B cell (primary cell): Measurements from ENCODE around the gene GFOD2. TPM values are rescaled to one million over a fixed set of nuclear protein-coding genes. Genes with fewer than 3 reads are reported as not detected.

ENCODE experiments used
- ATAC-seq: fragments of 200-7000 bp; cut with Tn5 transposase; one replicate; pipeline ENCODE4 v1.10.0; 2021; ENCODE audit warnings: low read depth, mild to moderate bottlenecking, moderate number of reproducible peaks, moderate library complexity
- CTCF ChIA-PET: fragments of 350-600 bp; sonication (Branson Sonifier 250); formaldehyde crosslinking; loops from one replicate; lab custom pipeline; 2021; ENCODE audit warnings: antibody characterized with exemption, inconsistent platforms; lab: Charles Lee
- POLR2A ChIA-PET: fragments of 350-600 bp; sonication (Branson Sonifier 250); formaldehyde crosslinking; loops from one replicate; lab custom pipeline; 2021; ENCODE audit warnings: antibody characterized with exemption; lab: Charles Lee
- DNase-seq: peaks from one replicate; pipeline ENCODE4 v3.0.0; 2013
- H2AFZ ChIP-seq: 2 replicates; pipeline ENCODE4 v1.6.1; 2012; ENCODE audit warnings: mild to moderate bottlenecking, low read depth, low read length; ENCODE audit not compliant: insufficient read depth, poor library complexity, severe bottlenecking
- H3K27ac ChIP-seq, 2 donors: 1 replicate in 1 of 2; 2 replicates in 1 of 2; pipeline ENCODE4 v1.5.1; 2012 to 2013; ENCODE audit warnings: low read length in 2 of 2, mild to moderate bottlenecking in 2 of 2, moderate library complexity in 1 of 2
- H3K27me3 ChIP-seq, 4 experiments: fragments of 200-600 bp in 1 of 4; sonication (generic) in 1 of 4; replicated peaks in 1 of 4; 1 replicate in 2 of 4; 2 replicates in 2 of 4; pipeline versions ENCODE4 v1.6.1 to v1.7.0; 2013 to 2016; ENCODE audit warnings: low read length in 3 of 4, mild to moderate bottlenecking in 2 of 4, mixed read lengths in 1 of 4, moderate library complexity in 1 of 4; ENCODE audit not compliant: insufficient read depth in 4 of 4, control insufficient read depth in 3 of 4; ENCODE audit errors: control extremely low read depth in 1 of 4
- H3K36me3 ChIP-seq, 2 experiments: replicated peaks in 1 of 2; 1 replicate in 1 of 2; 2 replicates in 1 of 2; pipeline versions ENCODE4 v1.6.1 to v1.7.1; 2013; ENCODE audit warnings: low read length in 1 of 2; ENCODE audit not compliant: insufficient read depth in 2 of 2, control insufficient read depth in 1 of 2; ENCODE audit errors: control extremely low read depth in 1 of 2, extremely low read depth in 1 of 2
- H3K4me1 ChIP-seq, 2 donors: fragments of 200-600 bp in 1 of 2; sonication (generic) in 1 of 2; 1 replicate in 1 of 2; 2 replicates in 1 of 2; pipeline versions ENCODE4 v1.5.1 to v1.6.1; 2013 to 2017; ENCODE audit warnings: low read length in 2 of 2; ENCODE audit not compliant: control insufficient read depth in 2 of 2, insufficient read depth in 2 of 2
- H3K4me2 ChIP-seq: replicated peaks from 2 replicates; pipeline ENCODE3; 2012; ENCODE audit warnings: mild to moderate bottlenecking, low read depth, low read length; ENCODE audit not compliant: poor library complexity, severe bottlenecking
- H3K4me3 ChIP-seq, 5 experiments: fragments of 200-600 bp in 1 of 5; sonication (generic) in 1 of 5; 1 replicate in 3 of 5; 2 replicates in 2 of 5; pipeline versions ENCODE4 v1.5.1 to v1.7.0; 2011 to 2016; ENCODE audit warnings: low read length in 4 of 5, mild to moderate bottlenecking in 4 of 5, low read depth in 2 of 5, control low read depth in 1 of 5, moderate library complexity in 1 of 5; ENCODE audit not compliant: insufficient read depth in 1 of 5; ENCODE audit errors: control extremely low read depth in 1 of 5, extremely low read depth in 1 of 5
- H3K79me2 ChIP-seq: fragments of 200-600 bp; sonication (generic); one replicate; pipeline ENCODE4 v1.6.0; 2016; ENCODE audit warnings: low read length; ENCODE audit not compliant: control insufficient read depth, insufficient read depth
- H3K9ac ChIP-seq: fragments of 200-600 bp; sonication (generic); 2 replicates; pipeline ENCODE4 v1.6.1; 2017; ENCODE audit warnings: mild to moderate bottlenecking, low read length, moderate library complexity
- H3K9me3 ChIP-seq, 3 donors: one replicate each; pipeline versions ENCODE4 v1.6.1 to v1.7.1; 2013; ENCODE audit warnings: low read length in 2 of 3; ENCODE audit not compliant: control insufficient read depth in 2 of 3, insufficient read depth in 1 of 3; ENCODE audit errors: control extremely low read depth in 1 of 3
- H4K20me1 ChIP-seq: 2 replicates; pipeline ENCODE4 v1.6.0; 2012; ENCODE audit warnings: mild to moderate bottlenecking, low read length; ENCODE audit not compliant: insufficient read depth, control insufficient read depth, poor library complexity, severe bottlenecking
- H3K27ac Mint-ChIP-seq: one replicate; pipeline ENCODE4 v1.8.0; 2021; ENCODE audit warnings: mixed read lengths
- H3K27me3 Mint-ChIP-seq: one replicate; pipeline ENCODE4 v1.8.0; 2021; ENCODE audit warnings: mixed read lengths
- H3K4me1 Mint-ChIP-seq: one replicate; pipeline ENCODE4 v1.8.0; 2021; ENCODE audit warnings: mixed read lengths
- H3K4me3 Mint-ChIP-seq: one replicate; pipeline ENCODE4 v1.8.0; 2021; ENCODE audit warnings: mixed read lengths
- H3K9me3 Mint-ChIP-seq: one replicate; pipeline ENCODE4 v1.8.0; 2022; ENCODE audit warnings: mixed read lengths; ENCODE audit not compliant: insufficient read depth
- EZH2 ChIP-seq: IDR thresholded peaks from 2 replicates; pipeline ENCODE4 v1.6.1; 2012; ENCODE audit warnings: borderline replicate concordance, low read depth, mild to moderate bottlenecking, moderate library complexity, low read length; ENCODE audit not compliant: insufficient read depth, poor library complexity, severe bottlenecking
- WGBS: methylation state at CpG from one replicate; pipeline ENCODE4 v1.1.5; 2013; ENCODE audit warnings: missing lambda C conversion rate; ENCODE audit not compliant: insufficient coverage; 5-methylcytosine and 5-hydroxymethylcytosine counted together
- intact Hi-C: fragments of 100-400 bp; cut with micrococcal nuclease; formaldehyde crosslinking; loops from one replicate; pipeline ENCODE4 v1.10.0; 2022
- polyA plus RNA-seq: library from polyadenylated mRNA; depleted of rRNA; stranded (reverse); fragments of >200 nt; gene quantifications from 2 replicates; pipeline ENCODE4 v1.2.3, GENCODE V29; 2012
- total RNA-seq, 2 donors: library from RNA; stranded (reverse); fragments of 120-200 nt in 1 of 2; gene quantifications; 1 replicate in 1 of 2; 2 replicates in 1 of 2; pipeline versions ENCODE4 v1.2.3 to v1.2.4, GENCODE V29; 2013 to 2022
- TF ChIP-seq, protein P1 (sequence below): fragments of 200-600 bp; IDR thresholded peaks from one replicate; pipeline ENCODE4 v1.8.0; 2022; ENCODE audit warnings: antibody characterized with exemption, mild to moderate bottlenecking

Gene GFOD2
- total and polyA plus RNA-seq, 2 donors (not counting 1 experiment from before 2014, with no cell fraction given), result 11.9 to 18.2 TPM

DNA sequence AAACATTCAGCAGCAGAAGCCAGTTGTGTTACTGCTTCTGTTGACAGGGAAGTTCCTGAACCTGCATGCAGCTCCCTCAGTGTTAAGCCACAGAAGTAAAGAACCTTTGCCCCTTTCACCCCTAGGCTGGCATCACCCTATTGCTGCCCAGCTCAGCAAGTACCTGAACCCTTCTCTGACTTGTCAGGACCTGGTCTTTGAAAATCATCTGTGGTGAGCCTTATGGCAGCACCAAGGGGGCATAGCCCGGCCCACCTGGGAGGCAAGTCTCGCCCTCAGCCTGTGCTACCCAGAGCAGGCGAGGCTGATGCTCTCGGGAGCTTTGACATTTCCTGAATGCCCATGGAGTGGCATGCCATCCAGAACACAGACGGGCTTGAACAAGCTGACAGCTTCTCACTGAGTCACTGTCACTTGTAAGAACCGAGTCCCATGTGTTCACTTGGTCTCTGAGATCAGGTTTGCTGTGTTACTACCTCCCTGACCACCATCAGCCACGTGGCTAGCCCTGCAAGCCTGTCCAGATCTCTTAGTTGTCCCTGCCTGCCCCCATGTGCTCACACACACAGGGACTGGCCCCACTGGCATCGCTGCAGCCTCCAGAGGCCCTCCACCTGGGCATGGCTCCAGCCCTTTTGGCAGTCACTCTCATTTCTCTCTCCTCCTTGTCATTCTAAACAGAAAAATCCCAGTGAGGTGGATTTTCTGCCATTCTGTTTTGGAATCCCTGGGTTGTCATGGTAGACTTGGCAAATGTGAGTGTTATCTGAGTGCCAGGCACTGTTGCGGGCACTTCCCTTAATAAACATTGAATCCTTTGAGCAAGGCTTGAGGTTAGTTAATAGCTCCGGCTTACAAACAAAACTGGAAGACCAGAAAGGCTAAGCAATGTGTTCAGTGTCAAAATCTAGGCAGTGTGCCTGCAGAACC lies 77.1 kb downstream of the GFOD2 start:
- peaks cover 16% of the 10 kb centered on the region for H3K4me1 Mint-ChIP-seq
- no peaks in the 10 kb centered on the region for H3K9me3 Mint-ChIP-seq
- ChIA-PET CTCF (interaction anchor here (0.7 to 8.4 kb wide), 7 partner anchors 22 to 128 kb away, joined by 3 to 220 read pairs (median 8); no protein-coding TSS in a partner anchor), POLR2A (interaction anchor here (0.6 to 4.7 kb wide), 3 partner anchors 15 to 609 kb away, joined by 3 to 50 read pairs (median 4); no protein-coding TSS in a partner anchor)
- H3K9ac ChIP-seq, result no peak overlapping the region
- DNase-seq (no peak), ATAC-seq (no peak)
- H3K9me3 ChIP-seq, result no peaks in the 10 kb centered on the region
- WGBS, result 83% methylated on average over 9 of the region's 10 CpGs
- no peak overlapping the region for H3K27ac ChIP-seq
- TF ChIP-seq, protein P1, sequence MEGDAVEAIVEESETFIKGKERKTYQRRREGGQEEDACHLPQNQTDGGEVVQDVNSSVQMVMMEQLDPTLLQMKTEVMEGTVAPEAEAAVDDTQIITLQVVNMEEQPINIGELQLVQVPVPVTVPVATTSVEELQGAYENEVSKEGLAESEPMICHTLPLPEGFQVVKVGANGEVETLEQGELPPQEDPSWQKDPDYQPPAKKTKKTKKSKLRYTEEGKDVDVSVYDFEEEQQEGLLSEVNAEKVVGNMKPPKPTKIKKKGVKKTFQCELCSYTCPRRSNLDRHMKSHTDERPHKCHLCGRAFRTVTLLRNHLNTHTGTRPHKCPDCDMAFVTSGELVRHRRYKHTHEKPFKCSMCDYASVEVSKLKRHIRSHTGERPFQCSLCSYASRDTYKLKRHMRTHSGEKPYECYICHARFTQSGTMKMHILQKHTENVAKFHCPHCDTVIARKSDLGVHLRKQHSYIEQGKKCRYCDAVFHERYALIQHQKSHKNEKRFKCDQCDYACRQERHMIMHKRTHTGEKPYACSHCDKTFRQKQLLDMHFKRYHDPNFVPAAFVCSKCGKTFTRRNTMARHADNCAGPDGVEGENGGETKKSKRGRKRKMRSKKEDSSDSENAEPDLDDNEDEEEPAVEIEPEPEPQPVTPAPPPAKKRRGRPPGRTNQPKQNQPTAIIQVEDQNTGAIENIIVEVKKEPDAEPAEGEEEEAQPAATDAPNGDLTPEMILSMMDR, result no peak
- TF ChIP-seq EZH2, result no peak
- no peak overlapping the region for H3K4me2 ChIP-seq
- H3K79me2 ChIP-seq, result peaks cover 34% of the 10 kb centered on the region
- no peaks in the 10 kb centered on the region for H3K27me3 Mint-ChIP-seq
- no peak overlapping the region for H3K27ac Mint-ChIP-seq
- intact Hi-C loops, result no loop called here
- peaks cover 0 to 29% of the 10 kb centered on the region in 2 experiments for H3K36me3 ChIP-seq
- no peak overlapping the region for H3K4me3 Mint-ChIP-seq
- peaks cover 12 to 20% of the 10 kb centered on the region in 2 donors for H3K4me1 ChIP-seq
- peaks cover 10% of the 10 kb centered on the region for H4K20me1 ChIP-seq
- no peaks in the 10 kb centered on the region for H3K27me3 ChIP-seq
- H3K4me3 ChIP-seq, result no peak overlapping the region
- no peak overlapping the region for H2AFZ ChIP-seq

DNA sequence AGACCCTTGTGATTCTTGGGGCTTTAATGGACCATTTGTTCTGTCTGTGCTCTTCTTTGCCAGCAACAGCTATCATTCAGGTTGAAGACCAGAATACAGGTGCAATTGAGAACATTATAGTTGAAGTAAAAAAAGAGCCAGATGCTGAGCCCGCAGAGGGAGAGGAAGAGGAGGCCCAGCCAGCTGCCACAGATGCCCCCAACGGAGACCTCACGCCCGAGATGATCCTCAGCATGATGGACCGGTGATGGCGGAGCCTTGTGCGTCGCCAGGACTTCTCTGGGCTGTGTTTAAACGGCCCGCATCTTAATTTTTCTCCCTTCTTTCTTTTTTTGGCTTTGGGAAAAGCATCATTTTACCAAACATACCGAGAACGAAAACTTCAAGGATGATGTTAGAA lies 81.5 kb downstream of the GFOD2 start:
- POLR2A ChIA-PET, result interaction anchor here (0.7 kb wide), 1 partner anchor 15 kb away, joined by 7 read pairs; no protein-coding TSS in a partner anchor
- intact Hi-C loops, result no loop called here

More for the DNA sequence above, 81.5 kb downstream of the GFOD2 start:
- Histone ChIP-seq H3K4me2 (no peak overlapping the region), H3K79me2 (no peaks in the 10 kb centered on the region), H3K4me3 (no peak overlapping the region), H3K9me3 (no peaks in the 10 kb centered on the region), H3K36me3 (peaks cover 6 to 51% of the 10 kb centered on the region in 2 experiments), H3K27me3 (no peaks in the 10 kb centered on the region), H3K27ac (no peak overlapping the region), H3K9ac (no peak overlapping the region), H3K4me1 (no peaks in the 10 kb centered on the region), H4K20me1 (no peaks in the 10 kb centered on the region), H2AFZ (no peak overlapping the region)
- Mint-ChIP-seq H3K4me1 (no peaks in the 10 kb centered on the region), H3K27me3 (no peaks in the 10 kb centered on the region), H3K4me3 (no peak overlapping the region), H3K9me3 (no peaks in the 10 kb centered on the region), H3K27ac (no peak overlapping the region)
- ATAC-seq (no peak), DNase-seq (no peak)
- TF ChIP-seq, protein P1, result no peak
- no peak for TF ChIP-seq EZH2
- 96% methylated on average over 7 of the region's 12 CpGs for WGBS
- CTCF ChIA-PET, result interaction anchor here (1.0 to 3.1 kb wide), 3 partner anchors 74 to 117 kb away, joined by 3 to 21 read pairs (median 3); no protein-coding TSS in a partner anchor
